ENCODE data around the gene NRXN3. TPM values are rescaled to one million over a fixed set of nuclear protein-coding genes. Genes with fewer than 3 reads are reported as not detected.

The NRXN3 gene
- total and polyA plus RNA-seq, 8 donors, result 0.29 to 41.1 (median 9.1) TPM

GRCh38 chr14:78633752-78634151, 463.6 kb downstream of the NRXN3 start:
- no peak for TF ChIP-seq CTCF (IDR thresholded peaks at IDR 0.05)
- TF ChIP-seq EP300 (IDR thresholded peaks at IDR 0.05), result no peak
- no peak for TF ChIP-seq POLR2AphosphoS5 (IDR thresholded peaks at IDR 0.05)
- TF ChIP-seq POLR2A (IDR thresholded peaks at IDR 0.05), result no peak
- H3K27ac ChIP-seq, result no peak overlapping the region
- intact Hi-C loops (cut with DNase I; ENCODE audit: low total_unique reads), result no loop called here
- H3K9me3 ChIP-seq, result peaks cover 0 to 11% (median 5%) of the 10 kb centered on the region in 4 donors
- no peaks in the 10 kb centered on the region for H3K4me1 ChIP-seq
- no peak for DNase-seq
- no peaks in the 10 kb centered on the region for H3K27me3 ChIP-seq
- H3K36me3 ChIP-seq, result no peaks in the 10 kb centered on the region
- no peak overlapping the region for H3K4me3 ChIP-seq

- no peaks in the 10 kb centered on the region for H3K4me1 ChIP-seq
- no peaks in the 10 kb centered on the region for H3K36me3 ChIP-seq
- H3K4me3 ChIP-seq, result no peak overlapping the region
- 60 to 70% (median 69%) methylated on average over 2 of the region's 2 CpGs for WGBS, 5 donors
- DNase-seq, result no peak
- H3K9me3 ChIP-seq, result peaks cover 0 to 11% (median 5%) of the 10 kb centered on the region in 4 donors
- intact Hi-C loops (cut with DNase I; ENCODE audit: low total_unique reads), result no loop called here
- H3K27me3 ChIP-seq, result no peaks in the 10 kb centered on the region
- TF ChIP-seq EP300 (IDR thresholded peaks at IDR 0.05) (no peak), CTCF (IDR thresholded peaks at IDR 0.05) (no peak), POLR2A (IDR thresholded peaks at IDR 0.05) (no peak), POLR2AphosphoS5 (IDR thresholded peaks at IDR 0.05) (no peak)
- H3K27ac ChIP-seq, result no peak overlapping the region
These were observed 467.3 kb downstream of the NRXN3 start for GRCh38 chr14:78637489-78637888.

- no peaks in the 10 kb centered on the region for H3K36me3 ChIP-seq
- DNase-seq, result no peak
- H3K27me3 ChIP-seq, result no peaks in the 10 kb centered on the region
- no peaks in the 10 kb centered on the region for H3K4me1 ChIP-seq
- no peak overlapping the region for H3K27ac ChIP-seq
- H3K9me3 ChIP-seq, result peaks cover 0 to 11% (median 5%) of the 10 kb centered on the region in 4 donors
- TF ChIP-seq POLR2A (IDR thresholded peaks at IDR 0.05) (no peak), POLR2AphosphoS5 (IDR thresholded peaks at IDR 0.05) (no peak), CTCF (IDR thresholded peaks at IDR 0.05) (no peak), EP300 (IDR thresholded peaks at IDR 0.05) (no peak)
- H3K4me3 ChIP-seq, result no peak overlapping the region
- intact Hi-C loops (cut with DNase I; ENCODE audit: low total_unique reads), result no loop called here
- WGBS, 5 donors, result 17 to 44% (median 33%) methylated on average over 5 of the region's 5 CpGs
These were observed 467.8 kb downstream of the NRXN3 start for GRCh38 chr14:78637908-78638475.

- WGBS, 5 donors, result 47 to 70% (median 62%) methylated on average over 3 of the region's 3 CpGs
- DNase-seq, result no peak
- Histone ChIP-seq H3K4me1 (no peaks in the 10 kb centered on the region), H3K27me3 (no peaks in the 10 kb centered on the region), H3K9me3 (peaks cover 0 to 11% (median 5%) of the 10 kb centered on the region in 4 donors), H3K4me3 (no peak overlapping the region), H3K27ac (no peak overlapping the region), H3K36me3 (no peaks in the 10 kb centered on the region)
- intact Hi-C loops (cut with DNase I; ENCODE audit: low total_unique reads), result no loop called here
- TF ChIP-seq CTCF (IDR thresholded peaks at IDR 0.05), result no peak
- TF ChIP-seq POLR2A (IDR thresholded peaks at IDR 0.05), result no peak
- no peak for TF ChIP-seq POLR2AphosphoS5 (IDR thresholded peaks at IDR 0.05)
- no peak for TF ChIP-seq EP300 (IDR thresholded peaks at IDR 0.05)
These were observed 468.8 kb downstream of the NRXN3 start for GRCh38 chr14:78638926-78639325.

All from stomach (tissue), 9 donors.